Neural crest cell (in vitro differentiated cells): Measurements from ENCODE around the gene TMEM144. TPM values are rescaled to one million over a fixed set of nuclear protein-coding genes. Genes with fewer than 3 reads are reported as not detected.

Experiments used
- DNase-seq: peaks from one replicate; pipeline ENCODE4 v3.0.0; 2021; ENCODE audit warnings: low read depth, mixed read lengths, low spot score
- H3K27ac Mint-ChIP-seq: one replicate; pipeline ENCODE4 v1.8.0; 2021; ENCODE audit warnings: mild to moderate bottlenecking, mixed read lengths; ENCODE audit not compliant: unreplicated experiment
- H3K27me3 Mint-ChIP-seq: 2 replicates; pipeline ENCODE4 v1.8.0; 2021; ENCODE audit warnings: low read depth, mild to moderate bottlenecking, mixed read lengths
- H3K36me3 Mint-ChIP-seq: 2 replicates; pipeline ENCODE4 v1.8.0; 2021; ENCODE audit warnings: low read depth, mild to moderate bottlenecking, mixed read lengths
- H3K4me1 Mint-ChIP-seq: 2 replicates; pipeline ENCODE4 v1.8.0; 2021; ENCODE audit warnings: mixed read lengths
- H3K4me3 Mint-ChIP-seq: one replicate; pipeline ENCODE4 v1.8.0; 2021; ENCODE audit warnings: mild to moderate bottlenecking, mixed read lengths
- H3K9me3 Mint-ChIP-seq: 2 replicates; pipeline ENCODE4 v1.8.0; 2021; ENCODE audit warnings: mixed read lengths
- total RNA-seq: library from RNA; stranded (reverse); gene quantifications from 2 replicates; pipeline ENCODE4 v1.2.1, GENCODE V29; 2021
- TF ChIP-seq, protein P1 (sequence below): fragments of 200-600 bp; sonication (generic); conservative IDR thresholded peaks from 2 replicates; pipeline ENCODE4 v1.5.0; 2021; ENCODE audit warnings: antibody characterized with exemption, mild to moderate bottlenecking

TMEM144 gene
- total RNA-seq, 1 donor from 2014 or later = 1.8 TPM

GRCh38 chr4:158285429-158286216 lies 75.3 kb downstream of the TMEM144 start:
- H3K9me3 Mint-ChIP-seq = peaks cover 3% of the 10 kb centered on the region
- H3K27me3 Mint-ChIP-seq = no peaks in the 10 kb centered on the region
- H3K4me3 Mint-ChIP-seq = no peak overlapping the region
- no peaks in the 10 kb centered on the region for H3K4me1 Mint-ChIP-seq
- H3K27ac Mint-ChIP-seq = no peak overlapping the region
- TF ChIP-seq, protein P1, sequence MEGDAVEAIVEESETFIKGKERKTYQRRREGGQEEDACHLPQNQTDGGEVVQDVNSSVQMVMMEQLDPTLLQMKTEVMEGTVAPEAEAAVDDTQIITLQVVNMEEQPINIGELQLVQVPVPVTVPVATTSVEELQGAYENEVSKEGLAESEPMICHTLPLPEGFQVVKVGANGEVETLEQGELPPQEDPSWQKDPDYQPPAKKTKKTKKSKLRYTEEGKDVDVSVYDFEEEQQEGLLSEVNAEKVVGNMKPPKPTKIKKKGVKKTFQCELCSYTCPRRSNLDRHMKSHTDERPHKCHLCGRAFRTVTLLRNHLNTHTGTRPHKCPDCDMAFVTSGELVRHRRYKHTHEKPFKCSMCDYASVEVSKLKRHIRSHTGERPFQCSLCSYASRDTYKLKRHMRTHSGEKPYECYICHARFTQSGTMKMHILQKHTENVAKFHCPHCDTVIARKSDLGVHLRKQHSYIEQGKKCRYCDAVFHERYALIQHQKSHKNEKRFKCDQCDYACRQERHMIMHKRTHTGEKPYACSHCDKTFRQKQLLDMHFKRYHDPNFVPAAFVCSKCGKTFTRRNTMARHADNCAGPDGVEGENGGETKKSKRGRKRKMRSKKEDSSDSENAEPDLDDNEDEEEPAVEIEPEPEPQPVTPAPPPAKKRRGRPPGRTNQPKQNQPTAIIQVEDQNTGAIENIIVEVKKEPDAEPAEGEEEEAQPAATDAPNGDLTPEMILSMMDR = no peak
- no peak for DNase-seq
- no peaks in the 10 kb centered on the region for H3K36me3 Mint-ChIP-seq

- Mint-ChIP-seq H3K9me3 (peaks cover 16% of the 10 kb centered on the region), H3K27ac (no peak overlapping the region), H3K36me3 (peaks cover 2% of the 10 kb centered on the region)
Measured at GRCh38 chr4:158290912-158291311, 80.6 kb downstream of the TMEM144 start.

GRCh38 chr4:158291334-158292055 lies 81.2 kb downstream of the TMEM144 start:
- Mint-ChIP-seq H3K27me3 (no peaks in the 10 kb centered on the region), H3K4me3 (no peak overlapping the region), H3K4me1 (no peaks in the 10 kb centered on the region), H3K27ac (no peak overlapping the region), H3K9me3 (peaks cover 16% of the 10 kb centered on the region), H3K36me3 (peaks cover 3% of the 10 kb centered on the region)
- no peak for DNase-seq
- TF ChIP-seq, protein P1 = no peak

More at GRCh38 chr4:158290912-158291311, 80.6 kb downstream of the TMEM144 start:
- TF ChIP-seq, protein P1 = no peak
- H3K4me3 Mint-ChIP-seq = no peak overlapping the region
- no peaks in the 10 kb centered on the region for H3K27me3 Mint-ChIP-seq
- DNase-seq = no peak
- H3K4me1 Mint-ChIP-seq = no peaks in the 10 kb centered on the region

- no peaks in the 10 kb centered on the region for H3K4me1 Mint-ChIP-seq
- no peak overlapping the region for H3K4me3 Mint-ChIP-seq
- H3K27ac Mint-ChIP-seq = no peak overlapping the region
- peaks cover 16% of the 10 kb centered on the region for H3K9me3 Mint-ChIP-seq
- TF ChIP-seq, protein P1 = no peak
- no peak for DNase-seq
- no peaks in the 10 kb centered on the region for H3K27me3 Mint-ChIP-seq
- H3K36me3 Mint-ChIP-seq = peaks cover 3% of the 10 kb centered on the region
Measured at GRCh38 chr4:158292156-158292555, 81.9 kb downstream of the TMEM144 start.

GRCh38 chr4:158295053-158295452 lies 84.8 kb downstream of the TMEM144 start:
- H3K4me3 Mint-ChIP-seq = no peak overlapping the region
- no peak overlapping the region for H3K27ac Mint-ChIP-seq
- no peaks in the 10 kb centered on the region for H3K4me1 Mint-ChIP-seq
- DNase-seq = no peak
- peaks cover 16% of the 10 kb centered on the region for H3K9me3 Mint-ChIP-seq
- TF ChIP-seq, protein P1 = no peak
- H3K27me3 Mint-ChIP-seq = no peaks in the 10 kb centered on the region
- H3K36me3 Mint-ChIP-seq = peaks cover 3% of the 10 kb centered on the region
